Activated CD4-positive, alpha-beta T cell treated with anti-CD3 and anti-CD28 coated beads, Interleukin-2, amount 50 U/mL, for 16 hours (primary cell): ENCODE data around the gene CNTN4.

Experiments
- DNase-seq: peaks from one replicate; pipeline ENCODE4 v3.0.0-alpha.2; 2020

CNTN4 gene

DNA sequence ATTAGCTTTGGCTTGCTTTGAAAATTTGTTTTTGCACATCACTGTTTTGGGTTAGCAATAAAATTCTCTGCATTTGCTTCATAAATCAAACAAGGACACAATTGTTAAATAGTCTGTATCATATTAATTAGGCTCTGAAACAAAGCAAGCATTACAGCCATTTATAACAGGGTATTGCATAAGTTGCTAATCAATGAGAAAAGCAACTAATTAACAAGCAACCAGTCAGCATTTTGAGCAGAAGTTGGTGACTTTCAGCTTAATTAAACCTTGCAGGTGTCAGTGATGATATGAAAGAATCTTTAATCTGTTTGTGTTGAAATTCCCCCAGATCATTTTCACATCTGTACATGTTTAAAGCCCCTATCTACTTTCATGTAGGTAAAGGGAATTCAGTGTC, 516.4 kb downstream of the CNTN4 start:
- no peak for DNase-seq

DNA sequence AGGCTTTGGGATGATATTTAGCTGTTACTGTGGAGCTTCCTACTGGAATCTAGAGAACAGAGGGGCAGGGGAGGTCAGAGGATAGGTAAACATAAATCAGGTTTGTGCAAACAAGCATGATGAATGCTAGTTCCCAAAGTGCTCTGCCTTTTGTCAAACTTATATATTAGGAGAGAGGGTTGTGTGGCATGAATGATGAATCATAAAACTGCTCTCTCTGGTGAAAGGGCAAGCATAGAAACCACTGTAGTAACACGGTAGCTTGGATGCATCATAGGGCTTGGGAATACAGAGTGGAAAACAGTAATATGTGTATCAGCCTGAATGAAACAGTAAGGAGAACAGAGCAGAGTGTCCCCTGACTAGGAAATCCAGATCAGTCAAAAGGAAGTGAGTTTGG, 524.8 kb downstream of the CNTN4 start:
- DNase-seq = no peak

DNA sequence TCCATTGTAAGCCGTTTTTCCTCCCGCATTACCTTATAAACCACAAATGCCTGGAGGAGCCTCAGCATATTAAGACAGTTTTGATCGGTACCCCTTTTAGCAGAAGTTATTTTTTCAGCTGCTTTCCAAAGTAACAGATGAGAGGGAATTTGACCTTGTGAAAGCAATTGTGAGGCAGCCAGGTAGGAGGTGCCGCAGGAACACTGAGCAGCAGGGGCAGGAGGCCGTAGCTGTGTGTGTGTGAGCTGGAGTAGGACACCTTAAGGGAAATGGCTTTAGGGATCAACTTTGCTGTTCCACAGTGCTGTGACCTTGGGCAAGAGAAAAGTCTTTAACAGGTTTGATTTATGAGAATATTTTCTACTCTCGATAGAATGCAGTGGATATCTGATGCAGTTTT, 529.5 kb downstream of the CNTN4 start:
- DNase-seq = no peak

DNA sequence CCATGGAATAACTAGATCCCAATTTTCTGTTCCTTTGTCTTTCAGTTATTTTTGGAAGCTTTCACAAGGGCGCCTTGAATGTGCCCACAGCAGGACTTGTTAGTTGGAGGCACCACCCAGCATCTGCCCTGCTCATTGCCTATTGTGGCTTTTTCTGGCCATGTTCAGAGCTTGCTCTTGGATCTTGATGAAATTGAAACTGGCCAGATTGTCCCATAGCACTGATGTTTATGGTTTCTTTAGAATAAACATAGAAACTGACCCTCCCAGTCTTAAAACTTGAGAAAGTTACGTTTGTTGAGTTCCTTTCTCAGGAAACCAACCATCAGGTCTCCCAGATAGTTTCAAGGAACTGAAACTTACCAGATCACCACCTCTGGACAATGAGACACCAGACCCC, 536.8 kb downstream of the CNTN4 start:
- no peak for DNase-seq

DNA sequence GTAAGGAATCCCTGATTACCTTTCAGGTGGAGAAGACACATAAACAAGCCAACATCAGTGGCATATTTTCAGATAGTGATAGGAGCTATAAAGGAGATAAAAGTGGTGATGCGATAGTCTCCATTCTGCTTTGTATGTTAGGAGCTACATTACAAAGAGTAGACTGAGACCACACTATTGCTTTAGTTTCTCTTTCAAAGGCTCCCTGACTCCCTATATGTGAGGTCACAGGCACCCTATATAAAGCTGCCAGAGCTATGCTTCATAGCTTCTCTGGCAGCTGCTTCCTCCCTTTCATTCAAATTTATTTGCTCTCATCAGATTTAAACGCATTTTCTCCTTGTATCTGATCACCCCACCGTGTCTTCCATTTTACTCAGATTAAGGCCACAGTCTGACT, 544.9 kb downstream of the CNTN4 start:
- DNase-seq = no peak

DNA sequence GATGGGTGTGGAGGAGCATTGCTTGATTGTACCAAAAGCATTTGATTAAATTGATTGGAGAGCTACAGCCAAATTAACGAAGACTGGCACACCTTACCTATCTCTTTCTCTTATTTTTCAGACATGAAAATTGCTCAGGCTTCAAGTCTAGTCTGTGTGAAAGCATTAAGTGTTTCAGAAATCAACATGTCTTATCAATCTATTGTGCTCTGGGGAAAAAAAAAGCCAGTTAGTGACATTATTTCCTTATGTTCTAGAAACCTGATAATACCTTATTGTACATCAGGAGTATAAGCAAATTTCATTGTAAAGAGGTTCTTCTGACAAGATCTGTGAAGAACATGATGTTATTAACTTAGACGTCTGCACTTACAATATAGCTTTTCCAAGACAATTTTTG, 546.3 kb downstream of the CNTN4 start:
- no peak for DNase-seq

DNA sequence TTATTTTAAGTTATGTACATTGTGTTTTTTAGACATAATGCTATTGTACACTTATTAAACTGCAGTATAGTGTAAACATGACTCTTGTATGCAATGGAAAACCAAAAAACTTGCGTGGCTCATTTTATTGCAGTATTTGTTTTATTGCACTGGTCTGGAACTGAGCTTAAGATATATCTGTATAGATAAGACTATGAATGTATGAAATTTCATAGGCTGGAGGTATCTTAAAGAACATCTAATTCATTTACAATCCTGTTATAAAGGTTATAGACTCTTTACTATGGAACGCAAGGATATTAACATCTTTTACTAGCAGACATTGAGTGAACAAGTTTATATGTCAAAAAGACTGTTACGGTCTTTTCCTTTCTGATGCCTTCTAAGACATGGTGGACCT, 552.1 kb downstream of the CNTN4 start:
- no peak for DNase-seq

DNA sequence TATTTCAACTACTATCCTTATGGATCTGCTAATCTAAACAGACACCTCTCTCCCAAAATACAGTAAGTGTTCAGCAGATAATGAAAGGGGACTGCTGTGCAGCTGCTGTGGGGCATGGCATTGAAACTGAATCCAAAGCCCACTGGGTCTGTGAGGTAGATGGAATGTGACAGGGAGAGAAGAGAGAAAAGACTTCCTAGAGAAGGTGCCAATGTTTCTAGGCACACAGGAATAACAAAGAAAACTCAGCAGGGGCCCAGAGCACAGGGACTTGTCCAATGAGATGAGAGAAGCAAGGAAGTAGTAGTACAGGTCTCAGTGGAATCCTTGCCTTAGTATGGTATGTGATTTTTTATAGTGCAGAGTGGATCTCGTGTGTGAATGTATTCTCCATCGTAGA, 553.7 kb downstream of the CNTN4 start:
- no peak for DNase-seq

DNA sequence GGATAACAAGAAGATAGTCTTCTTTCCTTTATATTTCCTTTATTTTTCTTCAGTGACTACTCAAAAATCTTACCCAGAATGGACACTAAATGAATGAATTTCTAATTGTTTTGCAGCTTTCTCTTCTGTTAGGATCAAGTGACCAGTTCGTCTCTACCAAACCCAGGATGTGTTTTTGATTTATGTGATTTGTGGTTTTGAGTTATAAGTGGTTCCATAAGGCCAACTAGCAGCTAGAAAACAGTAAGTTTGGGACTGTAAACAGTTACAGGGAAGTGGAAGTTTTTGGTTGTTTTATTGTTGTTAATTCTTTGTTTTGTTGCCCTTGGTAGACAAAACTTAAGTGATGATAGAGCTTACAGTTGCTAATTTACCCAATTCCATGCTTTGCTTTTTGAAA, 555.0 kb downstream of the CNTN4 start:
- DNase-seq = no peak

DNA sequence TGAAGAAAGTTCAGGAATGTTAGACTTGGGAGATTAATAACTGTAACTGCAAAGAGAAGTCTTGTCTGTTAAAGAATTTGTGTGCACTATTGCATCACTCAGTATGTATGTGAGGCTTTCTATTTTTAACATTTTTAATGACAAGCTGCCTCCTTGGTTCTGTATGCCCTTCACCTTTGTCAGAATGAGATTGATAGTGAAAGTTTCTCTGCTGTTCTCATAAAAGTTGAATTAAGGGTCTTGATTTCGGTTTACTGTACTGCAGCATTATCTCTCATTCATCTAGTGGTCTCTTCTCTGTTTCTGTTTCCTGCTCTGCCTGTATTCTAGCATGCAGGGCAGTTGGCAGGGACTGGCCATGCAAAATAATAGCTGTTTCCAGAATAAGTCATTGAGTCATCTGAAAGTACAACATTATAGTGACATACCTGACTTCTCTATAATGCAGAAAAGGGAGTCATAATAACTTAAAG, 556.6 kb downstream of the CNTN4 start:
- DNase-seq = no peak

DNA sequence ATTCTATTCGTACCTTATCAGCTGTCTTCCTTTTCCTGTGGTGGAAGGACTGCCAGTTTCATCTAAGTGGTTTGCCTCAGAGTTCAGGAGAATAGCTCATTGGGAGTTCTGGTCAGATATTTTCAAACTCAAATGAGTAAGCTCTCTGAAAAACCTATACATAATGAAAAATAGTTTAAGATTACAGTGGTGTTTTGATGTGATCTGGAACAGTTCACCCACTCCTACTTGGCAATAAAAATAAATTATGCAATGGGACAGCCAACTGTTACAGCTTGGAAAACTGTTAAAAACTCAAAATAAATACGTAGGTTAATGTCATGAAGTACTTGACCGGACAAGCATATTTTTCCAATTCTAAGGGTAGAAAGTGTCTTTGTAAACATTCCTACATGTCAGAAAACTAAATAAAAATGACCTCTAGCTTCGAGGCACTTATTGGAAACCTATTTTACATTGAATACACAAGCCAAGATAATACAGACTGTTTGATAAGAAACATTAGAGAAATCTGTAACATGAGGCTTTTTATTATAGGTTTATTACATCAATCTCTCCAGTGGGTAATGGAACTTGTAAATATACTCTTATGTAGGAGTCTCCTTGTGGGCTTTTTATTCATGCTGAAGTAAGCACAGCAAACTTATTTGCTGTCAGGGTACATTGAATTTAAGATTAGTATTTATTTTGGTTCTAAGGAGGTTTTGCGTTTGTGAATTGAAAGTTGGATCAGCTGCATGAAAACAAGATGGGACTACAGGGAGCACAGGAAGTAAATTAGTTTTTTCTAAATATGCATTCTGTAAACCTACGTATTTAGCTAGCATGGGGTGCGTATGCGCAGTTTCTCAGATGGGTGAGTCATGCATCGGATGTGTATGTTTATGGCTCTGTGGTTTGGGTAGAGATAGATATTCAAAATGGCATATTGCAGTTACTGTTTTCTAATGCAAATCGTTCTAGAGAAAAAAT, 558.4 kb downstream of the CNTN4 start:
- no peak for DNase-seq

DNA sequence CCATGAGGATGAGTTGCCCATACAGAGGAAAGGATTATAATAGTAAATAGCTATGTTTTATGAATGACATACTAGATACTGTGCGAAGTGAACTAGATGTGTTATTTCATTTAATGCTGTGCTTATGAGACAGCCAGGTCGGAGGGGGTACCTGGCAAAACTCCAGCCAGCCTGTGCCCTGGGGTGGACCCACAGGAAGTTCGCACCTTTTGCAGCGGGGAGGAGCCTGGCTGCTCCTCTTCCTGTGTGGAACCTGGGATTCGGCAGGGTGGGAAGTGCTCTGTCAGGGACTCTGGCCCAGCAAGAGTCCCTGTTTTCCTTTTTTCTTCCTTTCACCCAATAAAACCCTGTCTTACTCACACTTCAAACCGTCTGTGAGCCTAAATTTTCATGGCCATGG, 559.3 kb downstream of the CNTN4 start:
- no peak for DNase-seq

DNA sequence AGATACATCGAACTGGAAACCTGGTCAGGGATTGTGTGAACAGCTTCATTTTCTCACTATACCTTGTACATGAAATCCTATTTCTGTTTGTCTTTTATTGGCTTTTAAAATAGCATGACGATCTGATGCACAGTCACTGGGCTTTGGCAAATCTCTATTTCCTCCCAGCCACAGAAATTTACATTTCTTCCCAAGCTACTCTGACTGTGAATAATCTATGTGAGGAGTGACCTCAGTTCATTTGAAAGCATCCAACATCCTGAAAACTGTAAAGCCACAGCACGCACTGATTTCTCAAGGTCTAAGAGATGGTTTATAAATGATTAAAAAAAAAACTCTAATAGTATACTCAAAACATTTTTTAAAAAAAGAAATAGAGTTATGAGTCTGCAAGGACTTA, 561.2 kb downstream of the CNTN4 start:
- no peak for DNase-seq

DNA sequence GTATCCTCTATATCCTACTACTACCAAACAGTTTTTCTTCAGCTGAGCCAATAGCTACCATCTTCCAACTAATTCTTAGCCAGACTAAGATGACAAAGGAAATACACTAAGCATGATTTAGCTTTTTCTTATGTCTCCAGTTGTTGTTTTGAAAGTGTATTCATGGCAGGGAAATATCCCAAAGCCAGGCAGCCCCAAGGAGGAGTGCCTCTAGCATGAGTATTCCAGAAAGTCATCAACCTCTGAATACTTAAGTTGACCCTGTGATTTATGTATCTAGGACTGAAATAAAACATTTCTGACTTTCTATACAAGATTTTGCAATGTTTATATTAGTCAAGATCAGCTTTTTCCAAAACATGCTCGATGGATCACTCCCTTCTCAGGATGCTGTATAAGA, 562.4 kb downstream of the CNTN4 start:
- DNase-seq = no peak

DNA sequence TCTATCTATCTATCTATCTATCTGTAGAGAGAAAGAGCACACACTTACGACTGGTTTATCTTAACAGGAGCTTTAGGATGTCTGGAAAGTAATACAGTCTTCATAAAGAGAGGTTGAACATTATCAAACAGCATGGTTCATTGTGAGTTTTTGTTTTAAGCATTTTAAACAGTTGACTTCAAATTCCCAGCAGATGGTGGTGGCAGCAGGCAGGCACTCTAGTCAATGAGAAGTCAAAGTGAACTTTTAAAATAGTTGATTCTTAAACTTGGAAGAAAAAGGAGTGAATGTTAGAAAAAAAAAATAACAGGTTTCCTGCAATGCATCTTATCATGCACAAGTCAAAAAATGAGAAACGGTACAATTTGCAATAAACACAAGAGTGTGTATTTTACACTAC, 578.8 kb downstream of the CNTN4 start:
- no peak for DNase-seq

DNA sequence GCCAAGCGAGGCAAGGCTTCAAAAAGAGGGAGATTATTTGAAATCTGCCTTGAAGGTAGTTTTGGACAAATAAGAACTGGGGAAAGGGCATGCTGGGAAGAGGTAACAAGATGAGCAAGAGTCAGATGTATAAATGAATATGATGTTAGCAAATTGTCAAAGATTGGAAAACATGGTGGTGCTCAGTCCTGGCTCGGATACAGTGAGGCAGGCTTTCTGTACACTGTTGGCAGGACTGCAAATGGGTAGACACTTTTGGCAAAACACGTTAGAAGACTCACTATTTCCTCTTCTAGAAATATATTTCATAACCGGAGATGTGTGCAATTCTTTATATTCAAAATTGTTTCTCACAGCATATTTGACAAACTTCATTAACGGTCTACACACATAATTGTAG, 581.6 kb downstream of the CNTN4 start:
- no peak for DNase-seq

DNA sequence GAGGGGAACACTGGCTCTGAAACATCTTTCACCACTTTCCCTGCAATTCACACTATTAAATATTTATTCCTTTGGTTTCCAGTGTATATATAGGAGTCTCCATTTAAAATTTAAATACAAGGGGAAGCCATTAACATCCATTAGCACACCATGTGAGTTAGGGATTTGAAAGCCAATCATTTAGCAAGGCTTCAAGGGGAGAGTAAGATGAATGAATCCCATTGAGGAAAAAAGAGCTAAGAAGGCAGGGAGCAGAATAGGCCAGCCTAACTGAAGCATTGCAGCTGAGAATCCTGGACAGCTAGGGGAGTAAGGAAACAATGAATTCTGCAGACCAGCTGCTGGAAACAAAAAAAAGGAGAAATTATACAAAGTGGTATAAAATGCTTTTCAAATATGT, 585.4 kb downstream of the CNTN4 start:
- DNase-seq = no peak

DNA sequence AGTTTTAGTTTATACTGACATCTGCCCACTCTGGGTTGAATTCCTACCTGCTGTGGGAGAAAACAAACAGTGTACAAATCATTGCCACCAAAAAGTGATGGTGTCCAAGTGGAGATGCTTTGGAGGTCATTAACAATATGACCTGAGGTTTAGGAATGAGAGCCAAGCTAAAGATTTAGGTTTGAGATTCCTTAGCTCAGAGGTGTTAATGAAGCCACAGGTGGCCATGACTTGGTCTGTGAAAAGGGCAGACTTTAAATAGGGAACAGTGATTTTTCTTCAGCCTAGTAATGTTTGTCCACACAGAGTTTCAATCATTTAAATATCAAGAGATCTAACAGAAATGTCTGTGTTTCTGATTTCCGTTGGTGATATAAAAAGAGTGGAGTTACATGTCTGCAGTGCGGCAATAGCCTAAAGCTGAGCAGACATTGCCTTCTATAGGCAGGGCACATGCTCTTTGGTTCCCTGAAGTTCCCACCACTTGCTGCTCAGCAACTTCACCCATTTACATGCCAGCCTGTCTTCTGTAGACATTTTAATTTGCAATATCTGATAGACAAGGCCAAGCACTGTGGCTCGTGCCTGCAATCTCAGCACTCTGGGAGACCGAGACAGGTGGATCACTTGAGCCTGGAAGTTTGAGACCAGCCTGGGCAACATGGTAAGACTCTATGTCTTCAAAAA, 588.3 kb downstream of the CNTN4 start:
- no peak for DNase-seq

DNA sequence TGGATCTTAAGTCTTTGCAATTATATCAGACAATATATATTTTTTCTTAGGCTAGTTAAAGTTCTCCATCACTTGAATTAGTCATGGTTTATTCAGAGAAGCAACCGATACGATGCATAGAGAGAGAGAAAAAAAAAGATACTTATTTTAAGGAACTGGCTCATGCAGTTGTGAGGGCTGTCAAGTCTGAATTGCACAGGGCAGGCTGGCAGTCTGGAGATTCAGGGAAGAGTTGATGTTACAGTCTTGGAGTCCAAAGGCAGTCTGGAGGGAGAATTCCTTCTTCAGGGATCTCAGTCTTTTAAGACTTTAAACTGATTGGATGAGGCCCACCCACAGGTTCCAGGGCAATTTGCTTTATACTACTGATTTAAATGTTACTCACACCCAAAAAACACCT, 598.9 kb downstream of the CNTN4 start:
- DNase-seq = no peak

DNA sequence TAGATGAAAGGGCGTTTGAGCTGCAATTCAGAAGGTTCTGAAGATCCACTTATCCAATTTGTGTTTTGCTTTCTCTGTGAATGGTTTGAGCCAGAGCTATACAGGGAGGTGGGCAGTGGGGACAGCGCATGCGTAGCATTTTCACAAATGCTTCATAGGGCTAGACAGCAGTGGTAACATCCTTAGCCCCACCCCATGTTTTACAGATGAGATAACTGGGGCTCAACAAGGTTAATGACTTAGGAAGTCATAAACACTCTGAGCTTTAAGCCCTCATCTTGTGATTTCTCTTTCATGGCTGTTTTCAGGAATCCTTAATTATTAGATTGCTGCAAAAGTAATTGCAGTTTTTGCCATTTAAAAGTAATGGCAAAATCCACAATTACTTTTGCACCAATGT, 602.8 kb downstream of the CNTN4 start:
- DNase-seq = no peak

DNA sequence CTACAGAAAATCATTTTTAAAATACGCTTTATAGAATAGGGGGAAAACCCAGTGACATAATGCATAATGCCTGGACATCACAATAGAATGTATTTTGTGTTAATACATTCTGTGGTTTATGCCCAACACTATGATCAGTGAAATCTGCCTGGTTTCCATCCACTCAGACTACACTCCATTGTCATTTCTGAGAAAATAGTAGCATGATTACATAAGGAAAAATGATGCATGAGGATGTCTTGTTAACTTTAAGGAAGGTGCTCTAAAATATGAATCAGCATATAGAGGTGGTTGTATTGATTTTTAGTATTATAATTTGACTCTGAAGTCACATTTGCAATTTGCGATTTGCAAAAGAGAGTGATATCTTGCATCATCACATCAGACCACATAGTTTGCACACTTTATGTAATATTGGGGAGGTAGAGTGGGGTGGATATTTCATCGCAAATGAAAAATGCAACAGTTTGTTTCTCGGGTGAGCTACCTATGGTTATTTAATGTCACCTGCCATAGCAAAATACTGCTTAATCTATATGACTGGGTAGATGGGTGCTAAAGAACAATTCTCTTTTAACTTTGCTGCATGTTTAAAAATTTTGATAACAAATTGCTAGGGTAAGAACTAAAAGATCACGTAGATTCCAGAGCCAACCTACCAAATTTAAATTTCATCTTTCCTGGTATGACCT, 607.6 kb downstream of the CNTN4 start:
- DNase-seq = no peak

DNA sequence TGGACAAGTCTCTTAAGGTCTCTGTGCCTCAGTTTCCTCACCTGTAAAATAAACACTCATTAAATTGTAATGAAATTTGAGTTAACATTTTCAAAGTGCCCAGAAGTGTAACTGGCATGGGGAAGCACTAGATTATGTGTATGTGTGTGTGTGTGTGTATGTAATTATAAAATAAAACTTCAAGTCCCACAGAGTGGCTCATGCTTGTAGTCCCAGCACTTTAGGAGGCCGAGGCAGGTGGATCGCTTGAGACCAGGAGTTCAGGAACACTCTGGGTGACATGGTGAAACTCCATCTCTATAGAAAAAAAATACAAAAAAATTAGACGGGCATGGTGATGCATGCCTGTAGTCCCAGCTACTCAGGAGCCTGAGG, 608.2 kb downstream of the CNTN4 start:
- no peak for DNase-seq

DNA sequence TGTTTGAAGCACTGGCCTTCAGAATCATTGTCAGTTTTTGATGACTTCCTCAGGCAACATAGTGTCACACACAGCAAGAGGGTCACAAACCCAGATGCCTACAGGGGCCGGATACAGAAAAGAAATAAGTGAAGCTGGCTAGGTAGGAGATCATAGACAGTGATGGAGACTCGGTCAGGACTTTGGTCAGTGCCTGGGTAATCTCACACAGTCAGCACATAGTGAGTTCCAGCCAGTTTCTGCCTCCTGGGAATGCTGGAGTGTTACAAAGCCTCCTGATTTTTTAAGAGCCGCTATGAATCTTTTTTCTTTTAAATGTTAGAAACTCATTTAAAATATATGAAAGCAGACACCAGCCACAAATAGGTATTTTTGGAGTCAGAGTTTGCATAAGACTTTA, 612.4 kb downstream of the CNTN4 start:
- DNase-seq = no peak

DNA sequence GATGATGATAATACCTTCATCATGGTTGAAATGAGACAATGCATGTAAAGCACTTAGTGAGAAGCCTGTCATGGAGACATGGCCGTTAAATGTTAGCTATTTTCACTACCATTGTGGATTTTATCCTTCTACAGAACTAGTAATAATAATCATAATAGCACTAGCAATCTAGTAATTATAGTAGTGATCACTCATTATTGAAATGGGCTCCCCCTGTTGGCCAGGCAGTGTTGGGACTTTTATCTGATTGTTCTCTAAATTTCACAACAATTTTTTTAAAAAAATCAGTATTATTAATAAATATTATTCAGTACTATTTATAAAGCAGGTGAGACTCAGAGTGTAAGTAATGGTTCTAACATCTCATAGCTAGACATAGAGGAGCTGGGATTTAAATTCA, 615.3 kb downstream of the CNTN4 start:
- no peak for DNase-seq
